Endodermal cell (in vitro differentiated cells): ENCODE results near the gene SERPINE1. TPM values are rescaled to one million over a fixed set of nuclear protein-coding genes. Genes with fewer than 3 reads are reported as not detected.

Source experiments
- DNase-seq: peaks from one replicate; pipeline ENCODE4 v3.0.0-alpha.2; 2017
- H3K27ac ChIP-seq: 2 replicates; pipeline ENCODE4 v1.5.1; 2013; ENCODE audit warnings: mild to moderate bottlenecking, low read depth, low read length, moderate library complexity
- H3K27me3 ChIP-seq: 2 replicates; pipeline ENCODE4 v1.6.1; 2013; ENCODE audit warnings: mild to moderate bottlenecking, low read length, moderate library complexity; ENCODE audit not compliant: insufficient read depth, control insufficient read depth, poor library complexity, severe bottlenecking
- H3K36me3 ChIP-seq: 2 replicates; pipeline ENCODE4 v1.7.0; 2013; ENCODE audit warnings: mild to moderate bottlenecking, low read length, moderate library complexity; ENCODE audit not compliant: control insufficient read depth, insufficient read depth
- H3K4me1 ChIP-seq: one replicate; pipeline ENCODE4 v1.7.0; 2013; ENCODE audit warnings: low read length; ENCODE audit not compliant: control insufficient read depth, insufficient read depth
- H3K4me3 ChIP-seq: 2 replicates; pipeline ENCODE4 v1.5.1; 2013; ENCODE audit warnings: mild to moderate bottlenecking, low read length, moderate library complexity
- H3K9ac ChIP-seq: 2 replicates; pipeline ENCODE4 v1.6.1; 2013; ENCODE audit warnings: mild to moderate bottlenecking, low read length, moderate library complexity; ENCODE audit not compliant: poor library complexity, severe bottlenecking; ENCODE audit errors: extremely low read depth
- H3K9me3 ChIP-seq: 2 replicates; pipeline ENCODE4 v1.6.1; 2013; ENCODE audit warnings: mild to moderate bottlenecking, low read length, moderate library complexity; ENCODE audit not compliant: control insufficient read depth
- H3K27ac Mint-ChIP-seq: 2 replicates; pipeline ENCODE4 v1.8.0; 2020; ENCODE audit warnings: mixed read lengths
- H3K27me3 Mint-ChIP-seq: 2 replicates; pipeline ENCODE4 v1.8.0; 2021; ENCODE audit warnings: mild to moderate bottlenecking, mixed read lengths; ENCODE audit not compliant: insufficient read depth
- H3K36me3 Mint-ChIP-seq: 2 replicates; pipeline ENCODE4 v1.8.0; 2020; ENCODE audit warnings: low read depth, mixed read lengths
- H3K4me1 Mint-ChIP-seq: 2 replicates; pipeline ENCODE4 v1.8.0; 2020; ENCODE audit warnings: mixed read lengths
- H3K4me3 Mint-ChIP-seq: 2 replicates; pipeline ENCODE4 v1.8.0; 2020; ENCODE audit warnings: mild to moderate bottlenecking, moderate library complexity, mixed read lengths
- H3K9me3 Mint-ChIP-seq: 2 replicates; pipeline ENCODE4 v1.8.0; 2020; ENCODE audit warnings: mild to moderate bottlenecking, mixed read lengths
- WGBS, 2 experiments: methylation state at CpG; one replicate each; pipeline versions ENCODE4 v1.1.5 to v1.1.7; 2013; ENCODE audit warnings: missing lambda C conversion rate in 2 of 2, mixed read lengths in 1 of 2; ENCODE audit not compliant: insufficient coverage in 1 of 2, insufficient read length in 1 of 2; 5-methylcytosine and 5-hydroxymethylcytosine counted together
- total RNA-seq, 2 donors: library from RNA; stranded (reverse); fragmentation: NEBNext Ultra II Directional in 1 of 2; extraction: Animal tissue kit (Norgen Biotek cat#: 25700) in 1 of 2; gene quantifications; 2 replicates in 1 of 2; 3 replicates in 1 of 2; pipeline ENCODE4 v1.2.1, GENCODE V29; 2021
- TF ChIP-seq, protein P1 (sequence below): fragments of 200-600 bp; sonication (generic); conservative IDR thresholded peaks from 2 replicates; pipeline ENCODE4 v1.5.0; 2021; ENCODE audit warnings: antibody characterized with exemption, mild to moderate bottlenecking

Gene SERPINE1
- total RNA-seq, 2 donors from 2014 or later = 0.89 to 4.9 TPM

DNA sequence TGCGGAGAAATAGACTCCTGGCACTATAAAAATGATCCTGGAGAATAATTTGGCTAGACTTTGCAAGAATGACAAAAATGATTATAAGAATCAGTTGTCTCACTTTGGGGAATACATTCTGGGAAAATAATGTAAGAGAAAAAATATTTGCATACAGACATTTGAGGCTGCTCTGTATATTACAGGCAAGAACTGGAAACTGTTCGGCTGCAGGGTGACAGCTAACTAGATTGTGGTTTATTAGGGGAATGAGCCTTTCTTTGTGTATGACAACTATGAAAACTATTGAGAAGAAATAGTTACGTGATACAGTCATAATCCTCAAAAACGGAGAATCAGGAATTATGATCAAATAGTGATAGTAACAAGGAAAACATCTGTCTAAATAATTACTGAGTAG lies 33.0 kb upstream of the SERPINE1 start:
- DNase-seq = no peak
- Mint-ChIP-seq H3K9me3 (peaks cover 19% of the 10 kb centered on the region), H3K27ac (no peak overlapping the region), H3K4me3 (no peak overlapping the region), H3K27me3 (peaks cover 5% of the 10 kb centered on the region), H3K36me3 (peaks cover 25% of the 10 kb centered on the region), H3K4me1 (no peaks in the 10 kb centered on the region)
- Histone ChIP-seq H3K9ac (no peak overlapping the region), H3K4me3 (no peak overlapping the region), H3K27ac (no peak overlapping the region), H3K27me3 (no peaks in the 10 kb centered on the region), H3K4me1 (no peaks in the 10 kb centered on the region), H3K9me3 (no peaks in the 10 kb centered on the region), H3K36me3 (no peaks in the 10 kb centered on the region)
- WGBS, 2 experiments = 95 to 100% methylated on average over 4 of the region's 4 CpGs
- TF ChIP-seq, protein P1, sequence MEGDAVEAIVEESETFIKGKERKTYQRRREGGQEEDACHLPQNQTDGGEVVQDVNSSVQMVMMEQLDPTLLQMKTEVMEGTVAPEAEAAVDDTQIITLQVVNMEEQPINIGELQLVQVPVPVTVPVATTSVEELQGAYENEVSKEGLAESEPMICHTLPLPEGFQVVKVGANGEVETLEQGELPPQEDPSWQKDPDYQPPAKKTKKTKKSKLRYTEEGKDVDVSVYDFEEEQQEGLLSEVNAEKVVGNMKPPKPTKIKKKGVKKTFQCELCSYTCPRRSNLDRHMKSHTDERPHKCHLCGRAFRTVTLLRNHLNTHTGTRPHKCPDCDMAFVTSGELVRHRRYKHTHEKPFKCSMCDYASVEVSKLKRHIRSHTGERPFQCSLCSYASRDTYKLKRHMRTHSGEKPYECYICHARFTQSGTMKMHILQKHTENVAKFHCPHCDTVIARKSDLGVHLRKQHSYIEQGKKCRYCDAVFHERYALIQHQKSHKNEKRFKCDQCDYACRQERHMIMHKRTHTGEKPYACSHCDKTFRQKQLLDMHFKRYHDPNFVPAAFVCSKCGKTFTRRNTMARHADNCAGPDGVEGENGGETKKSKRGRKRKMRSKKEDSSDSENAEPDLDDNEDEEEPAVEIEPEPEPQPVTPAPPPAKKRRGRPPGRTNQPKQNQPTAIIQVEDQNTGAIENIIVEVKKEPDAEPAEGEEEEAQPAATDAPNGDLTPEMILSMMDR = no peak

- H3K4me1 ChIP-seq = no peaks in the 10 kb centered on the region
- Mint-ChIP-seq H3K27ac (no peak overlapping the region), H3K9me3 (peaks cover 19% of the 10 kb centered on the region), H3K36me3 (peaks cover 21% of the 10 kb centered on the region), H3K27me3 (peaks cover 5% of the 10 kb centered on the region), H3K4me3 (no peak overlapping the region), H3K4me1 (no peaks in the 10 kb centered on the region)
- no peaks in the 10 kb centered on the region for H3K36me3 ChIP-seq
- no peak overlapping the region for H3K27ac ChIP-seq
- H3K9ac ChIP-seq = no peak overlapping the region
- TF ChIP-seq, protein P1 = no peak
- WGBS, 2 experiments = 66 to 93% methylated on average over 3 to 8 of the region's 9 CpGs
- H3K4me3 ChIP-seq = no peak overlapping the region
- DNase-seq = no peak
- no peaks in the 10 kb centered on the region for H3K27me3 ChIP-seq
- H3K9me3 ChIP-seq = no peaks in the 10 kb centered on the region
Measured at GRCh38 chr7:101094376-101094775, 32.5 kb upstream of the SERPINE1 start.

DNA sequence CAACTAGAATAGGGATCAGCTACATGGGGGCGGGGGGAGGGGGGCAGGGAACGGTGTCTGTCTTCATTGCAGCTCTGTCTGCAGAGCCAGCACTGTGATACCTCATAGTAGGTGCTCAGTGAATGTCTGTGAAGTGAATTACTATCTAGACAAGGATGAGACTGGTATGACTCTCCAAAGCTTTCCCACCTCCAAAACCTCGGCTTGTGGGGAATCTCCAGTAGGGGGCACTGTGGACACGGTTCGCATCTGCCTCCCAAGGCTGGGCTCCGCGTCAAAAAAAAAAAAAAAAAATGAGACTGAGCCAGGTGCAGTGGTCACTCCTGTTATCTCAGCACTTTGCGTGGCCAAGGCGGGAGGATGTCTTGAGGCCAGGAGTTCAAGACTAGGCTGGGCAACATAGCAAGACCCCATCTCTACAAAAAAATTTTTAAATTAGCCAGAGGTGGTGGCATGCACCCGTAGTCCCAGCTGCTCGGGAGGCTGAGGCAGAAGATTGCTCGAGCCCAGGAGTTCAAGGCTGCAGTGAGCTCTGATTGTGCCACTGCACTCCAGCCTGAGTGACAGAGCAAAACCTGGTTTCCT lies 32.0 kb upstream of the SERPINE1 start:
- H3K27me3 ChIP-seq = no peaks in the 10 kb centered on the region
- H3K36me3 Mint-ChIP-seq = peaks cover 16% of the 10 kb centered on the region
- DNase-seq = peak; percentile 92
- H3K4me1 ChIP-seq = no peaks in the 10 kb centered on the region
- no peak overlapping the region for H3K9ac ChIP-seq
- WGBS, 2 experiments = 63 to 64% methylated on average over 7 to 12 of the region's 12 CpGs
- no peak overlapping the region for H3K4me3 Mint-ChIP-seq
- H3K27ac ChIP-seq = no peak overlapping the region
- H3K27ac Mint-ChIP-seq = peak overlapping the region; percentile 55
- H3K27me3 Mint-ChIP-seq = peaks cover 5% of the 10 kb centered on the region
- H3K4me3 ChIP-seq = no peak overlapping the region
- H3K9me3 Mint-ChIP-seq = peaks cover 19% of the 10 kb centered on the region
- TF ChIP-seq, protein P1 = peak; percentile 85
- H3K9me3 ChIP-seq = no peaks in the 10 kb centered on the region
- peaks cover under 1% of the 10 kb centered on the region for H3K4me1 Mint-ChIP-seq
- H3K36me3 ChIP-seq = no peaks in the 10 kb centered on the region
